ENCODE results near the gene FBXO10. TPM values are rescaled to one million over a fixed set of nuclear protein-coding genes. Genes with fewer than 3 reads are reported as not detected.
"Not testable (repeated sequence)": the region's sequence is repeated elsewhere in the genome, so short reads cannot be mapped to it uniquely, and the experiment has no call there.

Gene FBXO10
- total RNA-seq, 1 donor from 2014 or later, result 18.3 TPM

DNA sequence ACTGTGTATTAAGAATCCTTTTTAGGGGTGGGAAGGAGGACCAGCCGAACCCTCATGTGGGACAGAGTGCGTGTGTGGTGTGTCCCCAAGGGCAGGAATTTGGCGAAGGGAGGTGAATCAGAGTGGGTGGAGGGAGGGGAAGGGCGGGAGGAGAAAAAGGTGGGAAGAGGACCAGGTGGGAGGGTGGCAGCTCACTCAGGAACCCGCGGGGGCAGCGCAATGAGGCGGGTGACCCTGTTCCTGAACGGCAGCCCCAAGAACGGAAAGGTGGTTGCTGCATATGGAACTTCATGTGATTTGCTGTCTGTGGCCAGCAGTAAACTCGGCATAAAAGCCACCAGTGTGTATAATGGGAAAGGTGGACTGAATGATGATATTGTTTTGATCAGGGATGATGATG, 99.2 kb downstream of the FBXO10 start:
- H3K9me3 ChIP-seq (ENCODE audit: control insufficient read depth in 3 of 3, low read length in 3 of 3), result no peaks in the 10 kb centered on the region
- no peaks in the 10 kb centered on the region for H3K4me1 ChIP-seq (ENCODE audit: control insufficient read depth in 3 of 3, insufficient read depth in 3 of 3, low read length in 3 of 3)
- H3K36me3 ChIP-seq (ENCODE audit: control insufficient read depth in 3 of 3, insufficient read depth in 3 of 3, low read length in 3 of 3), result no peaks in the 10 kb centered on the region
- no peak overlapping the region for H3K27ac ChIP-seq (ENCODE audit: low read depth, low read length)
- no peak overlapping the region for H3K4me3 ChIP-seq (ENCODE audit: low read length in 3 of 3)
- H3K27me3 ChIP-seq (ENCODE audit: control insufficient read depth in 3 of 3, insufficient read depth in 3 of 3, low read length in 3 of 3), result peaks cover 0 to 8% (median 3%) of the 10 kb centered on the region in 3 donors
- H3K9ac ChIP-seq (ENCODE audit: low read depth in 1 of 3, low read length in 3 of 3), result no peak overlapping the region

DNA sequence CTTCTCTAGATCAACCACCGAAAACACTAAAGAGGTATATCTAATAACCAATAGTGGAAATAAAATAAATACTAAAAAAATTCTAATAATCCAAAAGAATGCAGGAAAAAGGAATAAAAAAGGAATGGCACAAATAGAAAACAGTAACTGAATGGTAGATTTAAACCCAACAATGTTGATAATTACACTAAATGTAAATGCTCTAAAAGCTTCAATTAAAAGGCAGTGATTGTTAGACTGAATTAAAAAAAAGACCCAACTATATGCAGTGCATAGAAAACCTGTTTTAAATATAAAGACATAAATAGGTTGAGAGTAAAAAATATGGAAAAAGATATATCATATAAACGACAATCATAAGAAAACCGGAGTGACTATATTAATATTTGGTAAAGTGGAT, 101.7 kb downstream of the FBXO10 start:
- no peaks in the 10 kb centered on the region for H3K9me3 ChIP-seq (ENCODE audit: control insufficient read depth in 3 of 3, low read length in 3 of 3)
- H3K27ac ChIP-seq (ENCODE audit: low read depth, low read length), result no peak overlapping the region
- H3K9ac ChIP-seq (ENCODE audit: low read depth in 1 of 3, low read length in 3 of 3), result no peak overlapping the region
- no peaks in the 10 kb centered on the region for H3K4me1 ChIP-seq (ENCODE audit: control insufficient read depth in 3 of 3, insufficient read depth in 3 of 3, low read length in 3 of 3)
- H3K27me3 ChIP-seq (ENCODE audit: control insufficient read depth in 3 of 3, insufficient read depth in 3 of 3, low read length in 3 of 3), result peaks cover 0 to 3% (median 3%) of the 10 kb centered on the region in 3 donors
- no peak overlapping the region for H3K4me3 ChIP-seq (ENCODE audit: low read length in 3 of 3)
- no peaks in the 10 kb centered on the region for H3K36me3 ChIP-seq (ENCODE audit: control insufficient read depth in 3 of 3, insufficient read depth in 3 of 3, low read length in 3 of 3)

DNA sequence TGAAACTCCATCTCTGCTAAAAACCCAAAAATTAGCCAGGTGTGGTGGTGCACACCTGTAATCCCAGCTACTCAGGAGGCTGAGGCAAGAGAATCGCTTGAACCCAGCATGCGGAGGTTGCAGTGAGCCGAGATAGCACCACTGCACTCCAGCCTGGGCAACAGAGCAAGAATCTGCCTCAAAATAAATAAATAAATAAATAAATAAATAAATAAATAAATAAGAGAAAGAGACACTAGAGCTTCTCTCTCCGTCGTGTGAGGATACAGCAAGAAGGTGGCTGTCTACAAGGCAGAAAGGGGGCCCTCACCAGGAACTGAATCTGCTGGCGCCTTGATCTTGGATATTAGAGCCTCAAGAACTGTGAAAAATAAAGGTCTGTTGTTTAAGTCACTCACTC, 102.2 kb downstream of the FBXO10 start:
- not testable (repeated sequence) for H3K36me3 ChIP-seq (ENCODE audit: control insufficient read depth in 3 of 3, insufficient read depth in 3 of 3, low read length in 3 of 3); H3K27me3 ChIP-seq (ENCODE audit: control insufficient read depth in 3 of 3, insufficient read depth in 3 of 3, low read length in 3 of 3); H3K9me3 ChIP-seq (ENCODE audit: control insufficient read depth in 3 of 3, low read length in 3 of 3); H3K4me1 ChIP-seq (ENCODE audit: control insufficient read depth in 3 of 3, insufficient read depth in 3 of 3, low read length in 3 of 3); H3K4me3 ChIP-seq (ENCODE audit: low read length in 3 of 3); H3K27ac ChIP-seq (ENCODE audit: low read depth, low read length); H3K9ac ChIP-seq (ENCODE audit: low read depth in 1 of 3, low read length in 3 of 3)

DNA sequence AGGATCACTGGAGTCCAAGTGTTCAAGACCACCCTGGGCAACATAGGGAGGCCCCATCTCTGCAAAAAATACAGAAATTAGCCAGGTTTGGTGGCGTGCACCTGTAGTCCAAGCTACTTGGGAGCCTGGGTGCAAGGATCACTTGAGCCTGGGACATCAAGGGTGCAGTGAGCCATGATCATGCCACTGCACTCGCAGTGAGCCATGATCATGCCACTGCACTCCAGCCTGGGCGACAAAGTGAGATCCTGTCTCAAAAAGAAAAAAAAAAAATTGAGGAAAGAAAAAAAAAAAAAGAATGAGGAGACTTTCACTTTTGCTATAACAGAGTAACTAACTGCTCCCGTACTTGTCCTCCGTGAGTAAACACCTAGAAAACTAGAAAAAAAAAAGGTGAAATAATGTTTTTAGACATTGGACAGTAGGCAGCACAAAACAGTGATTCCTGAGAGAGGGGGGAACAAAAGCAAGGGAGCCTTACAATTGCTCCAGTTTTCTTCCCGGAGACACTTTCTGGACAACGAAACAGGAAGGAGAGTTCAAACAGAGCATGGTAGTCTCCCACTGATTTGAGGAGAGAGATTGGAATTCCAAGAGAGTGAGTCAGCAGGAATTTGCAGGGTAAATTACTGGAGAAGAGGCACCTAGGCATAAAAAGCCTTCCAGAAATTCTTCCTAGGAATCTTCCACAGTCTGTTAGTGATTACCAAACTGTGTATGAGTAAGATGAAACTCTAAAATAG, 104.1 kb downstream of the FBXO10 start:
- Histone ChIP-seq H3K36me3 (ENCODE audit: control insufficient read depth in 3 of 3, insufficient read depth in 3 of 3, low read length in 3 of 3) (no peaks in the 10 kb centered on the region), H3K27me3 (ENCODE audit: control insufficient read depth in 3 of 3, insufficient read depth in 3 of 3, low read length in 3 of 3) (no peaks in the 10 kb centered on the region), H3K9ac (ENCODE audit: low read depth in 1 of 3, low read length in 3 of 3) (peak overlapping the region in 2 of 3 donors; percentile 27 to 45), H3K27ac (ENCODE audit: low read depth, low read length) (peak overlapping the region; percentile 40), H3K9me3 (ENCODE audit: control insufficient read depth in 3 of 3, low read length in 3 of 3) (no peaks in the 10 kb centered on the region), H3K4me1 (ENCODE audit: control insufficient read depth in 3 of 3, insufficient read depth in 3 of 3, low read length in 3 of 3) (no peaks in the 10 kb centered on the region), H3K4me3 (ENCODE audit: low read length in 3 of 3) (peak overlapping the region in 2 of 3 donors; percentile 48)

DNA sequence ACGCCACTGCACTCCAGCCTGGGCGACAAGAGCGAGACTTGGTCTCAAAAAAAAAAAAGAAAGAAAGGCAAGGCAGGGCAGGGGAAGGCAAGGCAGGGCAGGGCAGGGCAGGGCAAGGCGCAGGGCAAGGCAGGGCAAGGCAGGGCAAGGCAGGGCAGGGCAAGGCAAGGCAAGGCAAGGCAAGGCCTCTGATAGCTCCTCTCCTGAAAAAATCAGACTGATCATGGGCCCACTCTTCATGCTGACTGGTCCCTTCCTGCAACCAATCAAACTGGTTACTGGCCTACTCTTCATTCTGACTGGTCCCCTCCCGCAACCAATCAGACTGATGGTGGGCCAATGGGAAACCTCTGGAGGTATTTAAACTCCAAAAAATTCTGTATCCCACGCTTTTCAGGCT, 107.6 kb downstream of the FBXO10 start:
- Histone ChIP-seq H3K9me3 (ENCODE audit: control insufficient read depth in 3 of 3, low read length in 3 of 3) (no peaks in the 10 kb centered on the region), H3K36me3 (ENCODE audit: control insufficient read depth in 3 of 3, insufficient read depth in 3 of 3, low read length in 3 of 3) (peaks cover 0 to 2% (median 0%) of the 10 kb centered on the region in 3 donors), H3K4me1 (ENCODE audit: control insufficient read depth in 3 of 3, insufficient read depth in 3 of 3, low read length in 3 of 3) (peaks cover 5 to 21% (median 15%) of the 10 kb centered on the region in 3 donors), H3K27ac (ENCODE audit: low read depth, low read length) (no peak overlapping the region), H3K27me3 (ENCODE audit: control insufficient read depth in 3 of 3, insufficient read depth in 3 of 3, low read length in 3 of 3) (no peaks in the 10 kb centered on the region), H3K9ac (ENCODE audit: low read depth in 1 of 3, low read length in 3 of 3) (no peak overlapping the region), H3K4me3 (ENCODE audit: low read length in 3 of 3) (no peak overlapping the region)

DNA sequence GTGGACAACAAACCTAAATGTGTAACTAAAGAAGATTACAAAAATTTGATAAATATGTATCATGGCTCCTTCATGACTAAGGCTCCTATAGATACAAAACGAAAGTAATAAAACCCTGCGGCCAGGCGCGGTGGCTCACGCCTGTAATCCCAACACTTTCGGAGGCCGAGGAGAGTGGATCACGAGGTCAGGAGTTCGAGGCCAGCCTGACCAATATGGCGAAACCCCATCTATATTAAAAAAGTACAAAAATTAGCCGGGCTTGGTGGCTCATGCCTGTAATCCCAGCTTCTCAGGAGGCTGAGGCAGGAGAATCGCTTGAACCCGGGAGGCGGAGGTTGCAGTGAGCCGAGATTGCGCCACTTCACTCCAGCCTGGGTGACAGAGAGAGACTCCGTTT, 108.7 kb downstream of the FBXO10 start:
- not testable (repeated sequence) for H3K9ac ChIP-seq (ENCODE audit: low read depth in 1 of 3, low read length in 3 of 3); H3K27me3 ChIP-seq (ENCODE audit: control insufficient read depth in 3 of 3, insufficient read depth in 3 of 3, low read length in 3 of 3); H3K9me3 ChIP-seq (ENCODE audit: control insufficient read depth in 3 of 3, low read length in 3 of 3); H3K27ac ChIP-seq (ENCODE audit: low read depth, low read length); H3K36me3 ChIP-seq (ENCODE audit: control insufficient read depth in 3 of 3, insufficient read depth in 3 of 3, low read length in 3 of 3); H3K4me3 ChIP-seq (ENCODE audit: low read length in 3 of 3)
- peaks cover 13 to 31% (median 24%) of the 10 kb centered on the region in 3 donors for H3K4me1 ChIP-seq (ENCODE audit: control insufficient read depth in 3 of 3, insufficient read depth in 3 of 3, low read length in 3 of 3)

DNA sequence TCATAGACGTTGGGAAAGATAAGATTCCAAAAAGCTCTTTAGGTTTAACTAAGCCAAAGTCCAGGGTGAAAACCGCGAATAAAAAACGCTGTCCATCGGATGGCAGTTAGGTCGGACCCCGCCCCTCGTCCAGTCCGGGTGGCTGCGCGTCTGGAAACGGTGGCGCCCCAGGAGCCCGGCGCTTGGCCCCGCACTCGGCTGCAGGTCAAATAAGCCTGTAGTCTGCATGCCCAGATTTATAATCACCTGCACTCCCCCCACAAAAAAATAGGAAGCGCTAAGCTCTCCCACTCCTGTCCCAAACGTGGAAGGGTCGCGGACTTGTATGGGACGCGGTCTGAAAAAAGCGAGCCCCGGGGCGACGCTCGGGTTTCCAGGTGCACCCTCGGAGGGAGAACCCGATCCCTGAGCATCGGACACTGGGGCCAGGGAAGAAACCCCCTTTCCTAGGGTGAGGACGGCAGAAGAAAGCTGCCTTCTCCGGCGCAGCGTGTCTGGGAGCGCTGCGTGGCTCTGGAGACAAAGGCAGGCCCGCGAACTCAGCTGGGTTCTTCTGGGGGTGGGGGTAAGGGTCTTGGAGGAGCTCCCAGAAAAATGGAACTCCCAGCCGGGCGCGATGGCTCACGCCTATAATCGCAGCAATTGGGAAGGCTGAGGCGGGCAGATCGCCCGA, 110.0 kb downstream of the FBXO10 start:
- Histone ChIP-seq H3K27me3 (ENCODE audit: control insufficient read depth in 3 of 3, insufficient read depth in 3 of 3, low read length in 3 of 3) (no peaks in the 10 kb centered on the region), H3K27ac (ENCODE audit: low read depth, low read length) (peak overlapping the region; percentile 99), H3K4me1 (ENCODE audit: control insufficient read depth in 3 of 3, insufficient read depth in 3 of 3, low read length in 3 of 3) (peaks cover 13 to 37% (median 24%) of the 10 kb centered on the region in 3 donors), H3K9ac (ENCODE audit: low read depth in 1 of 3, low read length in 3 of 3) (peak overlapping the region; percentile 80 to 90 (median 85)), H3K36me3 (ENCODE audit: control insufficient read depth in 3 of 3, insufficient read depth in 3 of 3, low read length in 3 of 3) (peaks cover 0 to 2% (median 0%) of the 10 kb centered on the region in 3 donors), H3K4me3 (ENCODE audit: low read length in 3 of 3) (peak overlapping the region; percentile 92 to 98 (median 98)), H3K9me3 (ENCODE audit: control insufficient read depth in 3 of 3, low read length in 3 of 3) (no peaks in the 10 kb centered on the region)

DNA sequence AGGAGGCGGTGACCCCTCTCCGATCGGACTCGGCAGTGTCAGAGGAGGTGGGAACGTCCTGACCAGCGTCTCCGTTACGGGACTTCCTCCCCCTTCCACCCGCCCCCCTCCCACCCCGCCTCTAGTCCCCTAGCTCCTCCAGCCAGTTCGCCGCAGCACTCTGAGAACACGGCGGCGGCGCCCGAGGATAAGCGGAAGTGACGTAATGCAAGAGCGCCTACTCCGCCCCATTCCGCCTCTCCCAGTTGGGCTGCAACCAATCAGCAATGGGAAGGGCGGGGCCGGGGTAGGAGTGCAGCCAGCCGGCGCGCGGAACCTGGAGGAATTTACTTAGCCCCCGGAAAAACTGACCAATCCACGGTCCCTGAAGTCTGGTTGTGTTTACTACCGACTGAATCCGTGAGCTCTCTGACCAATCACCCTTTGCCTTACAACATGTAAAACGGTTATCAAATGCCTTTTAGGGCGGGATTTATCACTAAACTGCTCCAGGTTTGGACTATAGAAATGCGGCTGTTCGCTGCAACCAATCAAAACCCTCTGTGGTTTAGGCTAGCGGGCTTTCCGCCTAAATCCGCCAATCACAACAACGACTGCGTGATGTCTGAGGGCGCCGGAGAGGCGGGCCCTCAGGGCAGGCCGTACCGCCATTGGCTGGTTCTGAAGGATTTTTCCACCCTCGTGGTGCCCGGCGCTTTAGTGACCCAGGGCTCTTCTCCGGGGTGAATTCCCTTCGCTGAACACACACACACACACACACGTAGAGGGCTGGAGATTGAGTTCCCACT, 110.7 kb downstream of the FBXO10 start, which contains the start of gene ZBTB5:
Gene ZBTB5 (minus strand): TSS at position 202 of the 788 bp plus-strand sequence. CDS start 22,899 bp downstream, outside the sequence.
- H3K9me3 ChIP-seq (ENCODE audit: control insufficient read depth in 3 of 3, low read length in 3 of 3), result no peaks in the 10 kb centered on the region
- peak within 1 kb of the TSS; percentile 92 to 98 (median 98) for H3K4me3 ChIP-seq (ENCODE audit: low read length in 3 of 3)
- H3K9ac ChIP-seq (ENCODE audit: low read depth in 1 of 3, low read length in 3 of 3), result peak within 1 kb of the TSS; percentile 97 to 98 (median 98)
- H3K27me3 ChIP-seq (ENCODE audit: control insufficient read depth in 3 of 3, insufficient read depth in 3 of 3, low read length in 3 of 3), result no peaks in the 10 kb centered on the region
- peak within 1 kb of the TSS; percentile 99 for H3K27ac ChIP-seq (ENCODE audit: low read depth, low read length)
- peaks cover 13 to 37% (median 24%) of the 10 kb centered on the region in 3 donors for H3K4me1 ChIP-seq (ENCODE audit: control insufficient read depth in 3 of 3, insufficient read depth in 3 of 3, low read length in 3 of 3)
- peaks cover 0 to 2% (median 0%) of the 10 kb centered on the region in 3 donors for H3K36me3 ChIP-seq (ENCODE audit: control insufficient read depth in 3 of 3, insufficient read depth in 3 of 3, low read length in 3 of 3)

DNA sequence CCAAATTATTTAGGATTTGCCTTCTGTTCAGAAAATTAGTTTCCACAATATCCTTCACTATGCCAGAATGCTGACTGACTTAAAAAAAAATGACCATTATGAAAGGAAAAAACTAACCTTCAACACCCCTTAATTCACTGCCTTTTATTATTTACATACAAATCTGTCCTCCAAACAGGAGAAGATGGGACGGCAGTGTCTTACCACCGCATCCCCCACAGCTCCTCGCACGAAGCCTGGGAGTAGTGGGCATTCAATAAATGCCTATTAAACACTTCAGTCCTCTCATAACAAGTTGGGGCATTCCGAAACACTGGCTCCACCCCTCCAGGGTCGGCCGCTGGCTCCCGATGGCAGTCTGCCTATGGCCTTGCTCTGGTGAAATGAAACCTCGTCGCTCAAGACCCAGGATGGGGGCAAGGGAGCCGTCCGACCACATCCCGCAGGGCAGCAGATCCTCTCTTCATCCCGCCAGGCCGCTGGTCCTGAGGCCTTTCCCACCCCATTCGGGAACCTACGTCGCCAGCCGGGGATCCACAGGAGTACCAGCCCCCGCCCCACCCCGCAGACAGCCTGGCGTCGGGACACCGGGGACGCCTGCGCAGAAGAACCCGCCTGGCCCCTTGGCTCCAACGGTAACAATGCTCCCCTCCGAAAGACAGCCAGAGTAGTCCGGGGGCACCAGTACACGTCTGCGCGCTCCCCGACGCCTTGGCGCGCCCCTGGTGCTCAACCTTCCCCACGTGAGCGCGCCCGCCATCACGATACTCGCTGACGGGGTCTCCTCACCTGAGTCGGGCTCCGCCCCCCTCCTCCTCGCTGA, 111.5 kb downstream of the FBXO10 start:
- H3K4me1 ChIP-seq (ENCODE audit: control insufficient read depth in 3 of 3, insufficient read depth in 3 of 3, low read length in 3 of 3), result peaks cover 13 to 37% (median 24%) of the 10 kb centered on the region in 3 donors

More for the DNA sequence above, 111.5 kb downstream of the FBXO10 start:
- Histone ChIP-seq H3K9me3 (ENCODE audit: control insufficient read depth in 3 of 3, low read length in 3 of 3) (no peaks in the 10 kb centered on the region), H3K27me3 (ENCODE audit: control insufficient read depth in 3 of 3, insufficient read depth in 3 of 3, low read length in 3 of 3) (no peaks in the 10 kb centered on the region), H3K4me3 (ENCODE audit: low read length in 3 of 3) (peak overlapping the region; percentile 76 to 98 (median 98)), H3K36me3 (ENCODE audit: control insufficient read depth in 3 of 3, insufficient read depth in 3 of 3, low read length in 3 of 3) (peaks cover 0 to 2% (median 0%) of the 10 kb centered on the region in 3 donors), H3K27ac (ENCODE audit: low read depth, low read length) (peak overlapping the region; percentile 99), H3K9ac (ENCODE audit: low read depth in 1 of 3, low read length in 3 of 3) (peak overlapping the region; percentile 97 to 98 (median 98))
